HG02852 (cell line): ENCODE data around the gene CLSTN2.
"Not testable (repeated sequence)": the region's sequence is repeated elsewhere in the genome, so short reads cannot be mapped to it uniquely, and the experiment has no call there.

Source experiments
- ATAC-seq: cut with Tn5 transposase; IDR thresholded peaks from one replicate; pipeline ENCODE4 v1.9.1; 2021; ENCODE audit warnings: mild to moderate bottlenecking, moderate library complexity; ENCODE audit not compliant: unreplicated experiment

The CLSTN2 gene

GRCh38 chr3:140396110-140396509, 461.1 kb downstream of the CLSTN2 start:
- no peak for ATAC-seq

DNA sequence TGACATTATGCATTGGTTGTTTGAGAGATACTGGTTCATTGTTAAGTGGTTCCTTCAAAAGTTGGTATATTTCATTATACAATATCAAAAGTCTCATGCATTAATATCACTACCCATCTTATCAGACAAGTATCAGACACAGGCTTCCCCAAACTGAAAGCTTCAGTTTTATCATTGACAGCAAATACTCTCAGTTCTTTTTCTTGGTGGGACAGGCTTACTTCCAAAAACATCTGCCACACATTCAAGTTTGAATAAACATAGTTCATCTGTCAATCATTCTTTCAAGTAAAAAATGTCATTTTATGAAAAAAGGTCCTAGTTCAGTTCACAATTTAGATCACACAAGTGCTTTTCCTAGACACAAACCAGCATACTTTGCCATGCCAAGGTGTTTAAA, 462.9 kb downstream of the CLSTN2 start:
- ATAC-seq, result no peak

- no peak for ATAC-seq
Observed at GRCh38 chr3:140398387-140398786, 463.4 kb downstream of the CLSTN2 start.

DNA sequence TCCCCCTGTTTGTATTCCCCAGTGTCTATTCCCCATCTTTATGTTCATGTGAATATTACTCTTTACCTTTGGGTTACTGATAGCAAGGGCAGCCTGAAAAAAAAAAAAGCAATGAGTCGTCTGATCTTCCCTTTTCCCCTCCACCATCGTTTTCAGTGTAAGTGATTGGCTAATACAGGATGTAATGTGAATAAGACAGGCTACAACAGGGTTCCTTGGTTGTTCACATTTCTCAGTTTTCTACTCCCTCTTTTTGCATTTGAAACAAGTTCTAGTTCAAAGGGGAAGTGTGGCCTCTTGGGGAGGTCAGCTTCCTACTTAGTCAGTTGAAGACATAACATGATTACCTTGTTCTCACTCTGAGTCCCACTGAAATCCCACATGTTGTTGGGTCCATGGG, 464.9 kb downstream of the CLSTN2 start:
- ATAC-seq, result no peak

GRCh38 chr3:140403079-140403478, 468.1 kb downstream of the CLSTN2 start:
- no peak for ATAC-seq

DNA sequence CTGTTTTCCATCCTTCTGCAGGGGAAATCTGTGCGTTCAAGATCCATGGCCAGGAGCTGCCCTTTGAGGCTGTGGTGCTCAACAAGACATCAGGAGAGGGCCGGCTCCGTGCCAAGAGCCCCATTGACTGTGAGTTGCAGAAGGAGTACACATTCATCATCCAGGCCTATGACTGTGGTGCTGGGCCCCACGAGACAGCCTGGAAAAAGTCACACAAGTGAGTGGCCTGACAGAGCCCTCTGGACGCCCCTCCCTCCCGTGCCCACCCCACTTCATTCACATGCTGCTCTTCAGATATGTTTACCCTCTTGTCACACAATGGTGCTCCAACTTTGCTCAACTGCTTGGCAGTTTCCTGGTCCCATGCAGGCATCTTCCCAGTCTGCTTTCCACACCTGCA, 468.6 kb downstream of the CLSTN2 start:
- ATAC-seq, result no peak

DNA sequence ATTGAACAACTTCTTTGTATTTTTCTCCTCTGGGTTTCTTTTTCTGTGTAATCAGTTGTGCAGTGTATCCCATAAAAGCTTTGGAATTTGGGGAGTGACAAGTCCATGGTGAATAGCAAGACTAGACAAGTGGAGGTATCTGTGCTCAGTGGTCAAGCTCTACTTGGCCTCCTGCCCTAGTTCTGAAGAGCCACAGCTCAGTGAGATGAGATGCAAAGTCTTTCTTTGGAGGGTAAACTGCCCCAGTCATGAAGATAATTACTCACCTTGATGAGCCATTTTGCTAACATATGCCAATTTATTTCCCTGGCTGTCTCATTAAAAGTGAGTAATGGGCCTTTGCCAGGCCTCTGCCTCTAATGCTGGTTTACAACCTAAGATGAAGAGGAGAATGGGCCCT, 471.7 kb downstream of the CLSTN2 start:
- ATAC-seq, result no peak

DNA sequence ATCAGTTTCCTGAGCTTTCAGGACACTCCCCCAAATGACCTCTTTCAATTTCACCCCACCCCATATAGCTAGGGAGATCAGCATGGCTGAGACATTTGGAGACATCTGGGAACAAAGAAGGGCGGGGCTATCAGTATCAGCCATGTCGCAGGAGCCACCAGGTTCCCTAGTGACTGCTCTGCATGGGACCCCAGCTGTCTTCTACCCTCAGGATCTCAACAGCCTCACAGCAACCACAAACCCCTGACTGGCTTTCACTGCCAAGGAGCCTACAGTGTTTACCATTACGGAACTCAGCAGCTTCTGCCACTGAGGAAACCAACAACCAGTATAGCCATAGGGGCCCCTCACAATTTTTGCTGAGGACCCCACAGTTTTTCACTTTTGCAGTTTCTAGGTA, 473.3 kb downstream of the CLSTN2 start:
- no peak for ATAC-seq

DNA sequence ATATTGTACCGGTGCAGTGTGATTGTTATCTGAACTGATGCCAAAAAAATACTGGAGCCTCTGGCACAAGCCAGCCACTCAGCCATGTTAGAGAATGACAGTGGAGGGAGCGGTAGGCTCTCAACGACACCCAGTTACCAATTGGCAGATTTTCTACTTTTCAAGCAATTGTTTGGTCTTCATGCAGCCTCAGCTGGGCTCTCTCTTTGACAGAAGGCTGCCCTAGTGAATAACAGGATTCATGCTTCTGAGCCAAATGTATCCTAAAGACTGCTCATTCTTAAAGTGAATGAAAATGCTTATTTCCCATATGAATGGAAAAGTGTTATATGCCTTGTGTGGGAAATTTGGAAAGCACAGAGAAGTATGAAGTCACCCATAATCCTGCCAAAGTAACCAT, 481.7 kb downstream of the CLSTN2 start:
- ATAC-seq, result no peak

DNA sequence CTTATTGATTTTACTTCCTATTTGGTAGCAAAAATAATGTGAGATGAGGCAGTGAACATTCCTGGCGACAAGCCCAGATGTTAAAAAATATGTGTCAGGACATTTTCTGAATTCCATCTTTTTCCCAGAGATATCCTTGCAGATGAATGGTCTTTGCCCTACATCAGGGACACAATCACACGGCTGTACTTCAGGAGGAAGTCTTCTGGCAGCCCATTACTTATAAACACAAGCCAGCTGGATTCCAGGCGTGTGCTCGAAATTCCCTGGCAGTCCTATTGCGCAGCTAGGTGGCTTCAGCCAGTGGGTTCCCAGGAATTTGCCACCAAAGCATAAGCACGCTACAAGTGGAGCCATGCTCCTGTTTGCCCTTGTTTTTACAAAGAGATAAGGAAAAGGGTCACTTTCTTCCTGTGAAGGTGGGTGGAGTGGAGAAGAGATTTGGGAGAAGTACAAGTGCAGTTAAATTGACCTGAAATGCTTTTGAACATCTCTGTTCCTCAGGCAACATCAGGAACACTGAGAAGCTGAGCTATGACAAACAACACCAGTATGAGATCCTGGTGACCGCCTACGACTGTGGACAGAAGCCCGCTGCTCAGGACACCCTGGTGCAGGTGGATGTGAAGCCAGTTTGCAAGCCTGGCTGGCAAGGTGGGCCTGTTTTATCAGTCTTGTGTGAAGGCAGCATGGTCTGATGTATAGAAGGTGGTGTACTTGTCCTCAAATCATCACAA, 485.8 kb downstream of the CLSTN2 start:
- no peak for ATAC-seq

- no peak for ATAC-seq
Observed at GRCh38 chr3:140421884-140422283, 486.9 kb downstream of the CLSTN2 start.

- ATAC-seq, result no peak
Observed at GRCh38 chr3:140423146-140423545, 488.2 kb downstream of the CLSTN2 start.

- ATAC-seq, result not testable (repeated sequence)
Observed at GRCh38 chr3:140423574-140423973, 488.6 kb downstream of the CLSTN2 start.

DNA sequence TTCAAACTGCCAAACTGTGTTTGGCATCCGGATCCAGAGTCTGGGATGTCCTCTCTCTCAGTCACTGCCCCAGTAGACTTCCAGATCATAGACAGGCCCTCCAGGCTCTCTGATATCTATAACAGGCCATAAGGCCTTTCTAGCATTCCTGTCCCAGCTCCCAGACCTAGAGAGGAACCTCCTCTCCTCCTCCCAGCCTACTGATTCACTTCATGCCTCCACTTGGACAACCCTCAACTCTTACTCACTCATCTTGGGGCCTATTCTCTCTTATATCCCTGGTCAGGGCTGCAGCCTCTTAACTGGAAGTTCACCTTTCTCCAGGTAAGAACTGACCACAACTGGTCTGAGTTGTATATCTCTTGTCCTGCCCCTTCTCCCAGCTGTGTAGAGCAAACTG, 489.2 kb downstream of the CLSTN2 start:
- ATAC-seq, result no peak

GRCh38 chr3:140424726-140425125, 489.7 kb downstream of the CLSTN2 start:
- ATAC-seq, result no peak

GRCh38 chr3:140427786-140428185, 492.8 kb downstream of the CLSTN2 start:
- ATAC-seq, result no peak

GRCh38 chr3:140428380-140428779, 493.4 kb downstream of the CLSTN2 start:
- ATAC-seq, result no peak

- ATAC-seq, result no peak
Observed at GRCh38 chr3:140429791-140430190, 494.8 kb downstream of the CLSTN2 start.

DNA sequence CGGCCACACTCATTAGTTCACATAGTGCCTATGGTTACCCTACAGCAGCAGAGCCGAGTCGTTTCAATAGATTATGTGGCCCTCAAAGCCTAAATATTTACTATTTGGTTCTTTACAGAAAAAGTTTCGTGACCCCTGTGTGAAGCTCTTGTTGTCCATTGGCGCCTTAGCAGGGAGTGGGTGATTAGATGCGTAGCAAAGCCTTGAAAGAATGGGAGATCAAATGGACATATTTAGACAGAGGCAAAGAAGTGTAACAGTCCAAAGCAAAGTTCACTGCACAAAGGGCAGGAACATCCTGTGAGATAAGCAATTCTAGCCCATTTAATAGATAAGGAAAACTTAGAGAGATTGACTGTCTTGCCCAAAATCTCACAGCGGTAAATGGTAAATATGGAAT, 495.5 kb downstream of the CLSTN2 start:
- no peak for ATAC-seq

- no peak for ATAC-seq
Observed at GRCh38 chr3:140432229-140432669, 497.3 kb downstream of the CLSTN2 start.

DNA sequence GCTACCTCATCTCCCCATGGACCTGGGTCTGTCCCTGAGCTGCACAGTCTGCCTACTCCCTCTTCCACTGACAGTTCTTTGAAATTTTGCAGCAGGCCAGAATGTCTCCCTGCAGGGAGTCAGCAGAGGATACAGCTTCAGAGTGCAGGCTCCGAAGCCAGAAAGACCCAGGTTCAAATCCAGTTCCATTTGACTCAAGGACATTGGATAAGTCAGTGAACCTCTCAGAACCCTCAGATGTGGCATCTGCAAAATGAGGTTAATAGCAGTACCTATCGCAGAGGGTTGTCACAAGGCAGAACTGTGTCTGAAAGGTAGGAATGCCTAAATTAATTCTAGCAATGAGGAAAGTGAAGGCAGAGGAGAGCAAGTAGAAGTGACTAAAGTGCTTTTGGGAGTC, 498.4 kb downstream of the CLSTN2 start:
- no peak for ATAC-seq

DNA sequence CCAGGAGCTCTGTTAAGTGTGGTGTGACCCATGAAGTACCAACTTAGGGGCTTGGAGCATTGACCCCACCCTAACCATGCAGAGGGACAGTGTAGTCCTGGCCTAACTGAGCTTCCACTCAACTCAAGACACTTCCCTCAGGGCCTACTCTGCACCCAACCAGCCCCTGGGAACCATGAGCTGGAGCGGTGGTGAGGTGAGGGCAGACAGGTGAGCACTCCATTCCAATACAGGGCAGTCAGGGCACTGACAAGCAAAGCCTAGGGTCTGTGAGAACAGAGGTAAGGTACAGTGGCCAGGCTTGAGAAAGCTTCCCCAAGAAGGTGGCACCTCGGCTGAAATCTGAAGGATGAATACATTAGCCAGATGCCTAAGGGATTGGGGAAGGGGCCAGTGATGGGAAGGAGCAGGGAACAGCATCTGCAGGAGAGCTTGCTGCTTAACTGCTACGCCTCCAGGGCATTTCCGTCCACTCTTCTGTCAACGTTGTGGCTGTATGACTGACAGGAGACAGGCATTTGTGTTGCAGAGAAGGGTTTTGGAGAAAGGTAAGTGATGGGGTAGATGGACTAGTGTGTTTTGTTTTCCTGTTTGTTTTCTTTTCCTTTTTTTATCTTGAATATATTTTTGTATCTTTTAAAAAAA, 499.4 kb downstream of the CLSTN2 start:
- ATAC-seq, result no peak

GRCh38 chr3:140436421-140436820, 501.4 kb downstream of the CLSTN2 start:
- ATAC-seq, result no peak
